GM21825 (cell line): ENCODE data around the gene ANTXR1.

Experiments
- ATAC-seq: cut with Tn5 transposase; IDR thresholded peaks from one replicate; pipeline ENCODE4 v1.9.1; 2021; ENCODE audit warnings: mild to moderate bottlenecking, moderate library complexity; ENCODE audit not compliant: unreplicated experiment

ANTXR1 gene

DNA sequence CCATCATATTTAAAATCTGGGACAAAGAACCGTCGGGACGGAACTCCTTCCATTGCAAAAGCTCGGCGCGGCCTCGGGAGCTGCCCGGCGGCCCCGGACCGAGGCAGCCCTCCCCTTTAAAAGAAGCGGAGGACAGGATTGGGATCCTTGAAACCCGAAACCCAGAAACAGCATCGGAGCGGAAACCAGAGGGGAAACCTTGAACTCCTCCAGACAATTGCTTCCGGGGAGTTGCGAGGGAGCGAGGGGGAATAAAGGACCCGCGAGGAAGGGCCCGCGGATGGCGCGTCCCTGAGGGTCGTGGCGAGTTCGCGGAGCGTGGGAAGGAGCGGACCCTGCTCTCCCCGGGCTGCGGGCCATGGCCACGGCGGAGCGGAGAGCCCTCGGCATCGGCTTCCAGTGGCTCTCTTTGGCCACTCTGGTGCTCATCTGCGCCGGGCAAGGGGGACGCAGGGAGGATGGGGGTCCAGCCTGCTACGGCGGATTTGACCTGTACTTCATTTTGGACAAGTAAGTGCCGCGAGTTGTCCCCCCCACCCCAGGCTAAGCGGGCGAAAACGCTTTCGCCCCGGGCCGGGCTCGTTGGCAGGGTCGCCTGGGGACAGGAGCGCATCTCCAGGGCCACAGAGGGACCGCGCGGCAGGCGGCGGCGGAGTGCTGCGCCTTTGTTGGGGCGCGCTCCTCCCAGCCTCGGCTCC lies at the start of gene ANTXR1:
ANTXR1 (plus strand) TSS at position 38 of the 698 bp plus-strand sequence; CDS start at position 359, 321 bp downstream.
- no peak for ATAC-seq

GRCh38 chr2:68964282-68964681 lies 48.7 kb upstream of the ANTXR1 start:
- no peak for ATAC-seq

GRCh38 chr2:68968221-68968620 lies 44.8 kb upstream of the ANTXR1 start:
- no peak for ATAC-seq

- no peak for ATAC-seq
These were observed 43.1 kb upstream of the ANTXR1 start for GRCh38 chr2:68969736-68970490.

- ATAC-seq = no peak
These were observed 42.3 kb upstream of the ANTXR1 start for GRCh38 chr2:68970566-68971265.

- no peak for ATAC-seq
These were observed 41.3 kb upstream of the ANTXR1 start for GRCh38 chr2:68971591-68972231.

DNA sequence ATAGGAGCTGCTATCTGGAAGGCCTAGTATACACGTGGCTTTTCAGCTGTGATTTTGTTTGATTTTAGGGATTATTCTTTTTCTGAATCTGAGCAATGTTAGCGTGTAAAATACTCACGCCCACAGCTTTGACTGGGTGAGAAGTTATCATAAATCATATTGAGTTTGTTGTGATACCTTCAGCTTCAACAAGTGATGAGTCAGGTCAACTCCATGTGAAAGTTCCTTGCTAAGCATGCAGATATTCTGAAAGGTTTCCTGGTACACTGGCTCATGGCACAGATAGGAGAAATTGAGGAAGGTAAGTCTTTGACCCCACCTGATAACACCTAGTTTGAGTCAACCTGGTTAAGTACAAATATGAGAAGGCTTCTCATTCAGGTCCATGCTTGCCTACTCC lies 38.7 kb upstream of the ANTXR1 start, which contains the start of gene GKN1:
GKN1 (plus strand) TSS at position 386 of the 400 bp plus-strand sequence. CDS start 42 bp downstream, outside the sequence.
- ATAC-seq = no peak

GRCh38 chr2:68974946-68975665 lies 37.9 kb upstream of the ANTXR1 start:
- ATAC-seq = no peak

- ATAC-seq = no peak
These were observed 37.1 kb upstream of the ANTXR1 start for GRCh38 chr2:68975844-68976243.

DNA sequence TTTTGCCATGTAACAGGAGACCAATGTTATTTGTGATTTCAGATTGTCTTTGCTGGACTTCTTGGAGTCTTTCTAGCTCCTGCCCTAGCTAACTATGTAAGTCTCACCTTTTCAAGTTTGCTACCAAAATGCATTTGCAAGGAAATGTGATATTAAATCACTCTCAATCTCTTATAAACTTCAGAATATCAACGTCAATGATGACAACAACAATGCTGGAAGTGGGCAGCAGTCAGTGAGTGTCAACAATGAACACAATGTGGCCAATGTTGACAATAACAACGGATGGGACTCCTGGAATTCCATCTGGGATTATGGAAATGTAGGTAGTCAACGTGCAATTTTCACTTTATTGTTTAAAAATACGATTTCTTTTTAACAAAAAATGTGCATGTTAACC lies 35.5 kb upstream of the ANTXR1 start:
- no peak for ATAC-seq

GRCh38 chr2:68978098-68978497 lies 34.9 kb upstream of the ANTXR1 start:
- no peak for ATAC-seq

DNA sequence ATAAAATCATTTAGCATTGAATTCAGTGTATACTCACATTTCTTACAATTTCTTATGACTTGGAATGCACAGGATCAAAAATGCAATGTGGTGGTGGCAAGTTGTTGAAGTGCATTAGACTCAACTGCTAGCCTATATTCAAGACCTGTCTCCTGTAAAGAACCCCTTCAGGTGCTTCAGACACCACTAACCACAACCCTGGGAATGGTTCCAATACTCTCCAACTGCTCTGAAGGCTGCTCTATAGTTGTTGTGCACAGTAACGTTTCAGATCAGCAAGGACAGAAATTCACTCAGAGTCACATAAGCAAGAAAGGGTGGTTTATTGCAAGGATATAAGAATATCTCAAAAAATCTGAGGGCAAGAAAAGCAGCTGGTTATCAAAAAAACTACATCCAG lies 32.0 kb upstream of the ANTXR1 start:
- ATAC-seq = no peak

GRCh38 chr2:68987021-68987503 lies 25.9 kb upstream of the ANTXR1 start:
- no peak for ATAC-seq

GRCh38 chr2:68989035-68989434 lies 23.9 kb upstream of the ANTXR1 start:
- no peak for ATAC-seq

DNA sequence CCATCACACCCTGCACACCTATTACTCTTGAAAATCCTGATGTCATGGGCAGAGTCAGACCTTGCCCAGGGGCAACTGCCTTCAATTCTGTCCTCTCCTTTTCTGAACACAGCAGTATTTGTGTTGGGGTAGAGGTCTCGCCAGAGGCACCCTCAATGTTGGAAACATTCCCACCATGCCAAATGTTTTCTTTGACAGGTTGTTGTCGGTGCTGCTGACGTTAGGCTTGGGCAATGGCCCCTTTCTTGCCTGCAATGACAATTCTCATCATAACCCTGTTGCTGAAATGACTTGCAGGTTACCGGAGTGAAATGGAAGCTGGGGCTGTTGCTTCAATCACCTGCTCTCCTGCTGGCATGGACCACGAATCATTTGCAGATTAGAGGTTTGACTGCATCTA lies 20.6 kb upstream of the ANTXR1 start:
- no peak for ATAC-seq

- ATAC-seq = no peak
These were observed 20.0 kb upstream of the ANTXR1 start for GRCh38 chr2:68992933-68993332.

DNA sequence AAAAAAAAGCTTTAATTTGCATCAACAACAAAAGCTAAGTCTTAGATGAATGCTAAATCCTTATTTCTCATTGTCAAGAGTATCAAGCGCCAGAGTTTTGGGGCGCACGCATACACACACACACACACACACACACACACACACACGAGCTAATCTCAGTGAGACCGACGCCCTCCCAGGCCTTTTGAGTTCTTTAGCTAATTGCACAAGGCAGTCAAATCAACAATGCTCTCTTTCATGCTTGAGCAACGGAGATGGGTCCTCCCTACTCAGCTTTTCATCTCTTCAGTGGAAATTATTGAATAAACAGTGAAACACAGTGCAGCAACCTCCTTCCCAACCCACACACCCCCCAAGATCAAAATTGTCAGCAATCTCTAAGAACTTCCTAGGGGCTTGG lies 19.3 kb upstream of the ANTXR1 start:
- ATAC-seq = no peak

DNA sequence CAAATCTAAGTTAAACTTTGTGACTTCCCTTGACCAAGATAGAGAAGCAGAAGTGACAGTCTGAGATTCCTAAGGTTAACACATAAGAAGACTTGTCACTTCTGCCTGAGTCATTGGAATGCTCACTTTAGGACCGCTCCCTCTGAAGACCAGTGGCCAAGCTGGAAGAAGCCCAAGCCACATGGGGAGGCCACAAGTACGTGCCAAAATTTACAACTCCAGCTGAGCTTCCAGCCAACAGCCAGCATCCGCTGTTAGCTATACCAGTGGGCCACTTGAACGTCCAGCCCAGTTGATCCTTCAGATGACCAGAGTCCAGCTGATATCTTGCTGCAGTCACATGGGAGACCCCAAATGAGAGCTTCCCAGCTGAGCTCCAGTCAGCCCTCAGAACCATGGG lies 18.1 kb upstream of the ANTXR1 start:
- no peak for ATAC-seq

GRCh38 chr2:68995916-68996315 lies 17.1 kb upstream of the ANTXR1 start:
- no peak for ATAC-seq

DNA sequence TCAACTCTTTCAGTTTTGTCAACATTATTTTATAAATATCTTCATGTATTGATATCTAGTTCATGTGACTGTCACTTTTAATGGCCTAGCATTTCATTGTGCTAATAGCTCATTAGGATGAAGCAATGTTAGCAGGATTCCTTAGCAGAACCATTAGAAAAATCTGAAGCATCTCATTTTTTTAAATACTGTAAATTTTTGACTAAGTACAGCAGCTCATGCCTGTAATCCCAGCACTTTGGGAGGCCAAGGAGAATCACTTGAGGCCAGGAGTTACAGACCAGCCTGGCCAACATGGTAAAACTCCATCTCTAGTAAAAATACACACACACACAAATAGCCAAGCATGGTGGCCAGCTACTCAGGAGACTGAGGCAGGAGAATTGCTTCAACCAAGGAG lies 15.6 kb upstream of the ANTXR1 start:
- no peak for ATAC-seq
